GM19351 (cell line): Measurements from ENCODE around the gene SCARB1.

Source experiments
- ATAC-seq: cut with Tn5 transposase; IDR thresholded peaks from one replicate; pipeline ENCODE4 v1.9.1; 2021; ENCODE audit warnings: mild to moderate bottlenecking, moderate library complexity; ENCODE audit not compliant: unreplicated experiment

The SCARB1 gene

DNA sequence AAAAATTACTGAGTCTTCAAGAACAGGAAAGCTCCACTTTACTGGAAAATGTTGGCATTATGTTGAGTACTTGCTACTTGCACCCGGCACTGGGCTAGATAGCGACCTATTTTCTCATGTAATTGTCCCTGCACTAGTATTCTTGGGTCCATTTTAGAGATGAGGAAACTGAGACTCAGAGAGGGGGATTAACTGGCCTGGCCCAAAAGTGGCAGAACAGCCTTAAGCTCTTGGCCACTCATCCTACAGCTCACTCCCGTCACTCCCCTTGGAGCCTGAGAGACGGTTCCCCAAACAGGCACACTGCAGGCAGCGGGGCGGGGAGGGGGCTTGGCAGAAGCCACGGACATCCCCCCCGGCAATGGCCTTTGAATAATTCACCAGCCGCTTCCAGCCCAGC lies 113.9 kb downstream of the SCARB1 start:
- no peak for ATAC-seq

DNA sequence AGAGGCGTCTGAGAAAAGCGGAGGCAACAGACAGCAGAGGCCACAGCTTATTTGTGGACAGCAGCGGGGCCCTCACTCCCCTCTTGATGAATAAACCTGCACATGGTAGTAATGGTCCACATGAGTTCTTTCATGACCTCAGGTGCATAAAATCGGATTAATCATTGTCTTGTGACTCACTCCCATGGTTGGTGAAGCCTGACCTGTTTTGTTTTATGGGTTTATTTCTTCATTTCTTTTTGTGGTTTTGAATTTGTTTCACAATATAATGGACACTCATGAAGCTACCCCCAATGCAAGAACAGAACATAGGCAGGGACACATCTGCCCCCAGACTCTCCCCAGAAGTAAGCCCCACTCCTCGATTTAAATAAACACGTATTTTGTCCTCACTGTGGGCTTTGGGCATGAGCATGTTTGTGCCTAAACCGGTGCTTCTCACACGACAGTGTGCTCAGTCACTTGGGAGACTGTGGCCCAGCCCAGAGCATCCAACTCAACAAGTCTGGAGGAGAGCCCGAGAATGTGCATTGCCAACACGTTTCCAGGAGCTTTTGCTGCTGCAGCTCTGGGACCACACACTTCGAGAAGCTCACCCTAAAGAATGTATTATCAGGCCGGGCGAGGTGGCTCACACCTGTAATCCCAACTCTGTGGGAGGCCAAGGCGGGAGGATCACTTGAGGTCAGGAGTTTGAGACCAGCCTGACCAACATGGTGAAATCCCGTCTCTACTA lies 116.1 kb downstream of the SCARB1 start:
- ATAC-seq, result no peak

DNA sequence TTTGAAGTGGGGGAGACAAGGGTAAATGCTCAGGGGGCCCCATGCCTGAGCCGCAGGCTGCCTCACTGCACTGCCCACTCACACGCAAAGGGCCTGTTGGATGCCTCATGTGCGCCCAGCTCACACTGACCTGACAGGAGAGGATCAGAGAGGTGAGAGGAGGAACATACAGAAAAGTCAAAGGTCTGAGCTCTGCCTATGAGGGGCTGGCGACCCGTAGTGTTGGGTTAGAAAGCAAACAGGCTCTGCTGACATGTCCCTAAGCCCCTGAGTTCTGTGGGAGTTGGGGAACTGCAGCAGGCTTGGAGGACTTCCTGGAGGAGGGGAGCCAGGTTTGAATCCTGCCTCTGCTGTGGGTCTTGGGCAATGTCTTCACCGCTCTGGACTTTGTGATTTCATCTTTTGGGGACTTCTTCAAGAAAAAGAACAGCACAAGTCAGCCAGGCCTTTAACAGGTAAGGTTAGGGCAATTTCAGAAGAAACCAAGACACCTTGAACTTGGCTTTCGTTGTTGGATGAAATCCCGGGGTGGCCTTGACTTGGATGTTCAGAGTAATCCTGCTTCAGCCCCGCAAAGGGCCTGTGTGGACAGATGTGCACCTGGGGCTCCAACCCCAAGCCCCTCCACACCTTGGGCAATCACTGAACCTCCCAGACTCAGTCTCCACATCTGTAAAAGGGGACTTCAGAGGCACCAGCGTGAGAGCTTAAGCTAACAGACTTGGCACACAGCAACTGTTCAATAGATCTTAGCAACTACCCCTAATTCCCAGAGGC lies 116.8 kb downstream of the SCARB1 start:
- no peak for ATAC-seq

DNA sequence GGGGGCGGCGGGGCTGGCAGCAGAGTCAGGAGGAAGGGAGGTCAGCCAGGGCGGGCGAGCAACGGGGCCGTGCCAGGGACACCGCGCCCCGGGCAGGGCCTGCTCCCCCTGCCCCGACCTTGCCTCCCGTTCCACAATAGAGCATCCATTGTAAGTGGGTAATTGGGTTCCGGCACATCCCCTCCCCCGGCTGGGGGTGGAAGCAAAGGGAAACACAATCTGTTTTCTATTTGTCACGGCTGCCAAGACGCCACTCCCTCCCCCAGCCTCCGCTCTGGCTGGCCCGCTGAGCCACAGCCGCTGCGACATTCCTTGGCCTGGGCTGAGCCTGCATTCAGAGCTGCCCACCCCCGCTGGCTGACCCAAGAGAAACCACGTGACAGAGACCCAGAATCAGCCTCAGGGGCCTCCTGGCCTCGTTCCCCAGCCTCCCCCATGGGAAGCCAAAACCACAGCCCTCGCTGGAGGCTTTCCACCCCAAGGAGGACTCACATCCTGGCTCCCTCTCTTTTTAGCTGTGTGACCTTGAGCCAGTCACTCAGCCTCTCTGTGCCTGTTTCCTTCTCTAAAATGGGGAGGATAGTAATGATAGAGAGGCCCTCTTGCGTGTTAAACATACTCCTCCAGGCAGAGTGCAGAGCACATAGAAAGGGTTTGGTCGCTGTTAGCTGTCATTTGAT lies 117.6 kb downstream of the SCARB1 start:
- no peak for ATAC-seq

DNA sequence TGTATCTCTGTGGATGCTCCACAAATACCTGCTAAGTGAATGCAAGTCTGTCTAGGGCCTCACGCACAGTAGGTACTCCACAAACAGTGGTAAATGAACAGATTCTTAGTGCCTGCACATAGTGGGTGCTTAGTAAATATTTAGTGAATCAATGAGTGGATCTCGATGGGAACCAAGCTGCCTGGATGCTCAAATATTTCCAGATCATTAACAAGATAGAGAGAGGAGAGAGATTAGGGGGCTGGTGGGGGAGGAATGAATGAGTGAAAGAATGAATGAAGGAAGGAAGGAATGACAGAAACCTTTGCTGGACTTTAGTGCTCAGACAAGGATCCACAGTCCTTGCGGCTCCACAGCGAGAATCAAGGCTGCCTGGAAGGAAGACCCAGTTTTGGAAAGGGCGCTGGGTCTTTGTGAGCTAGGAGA lies 118.2 kb downstream of the SCARB1 start:
- no peak for ATAC-seq

DNA sequence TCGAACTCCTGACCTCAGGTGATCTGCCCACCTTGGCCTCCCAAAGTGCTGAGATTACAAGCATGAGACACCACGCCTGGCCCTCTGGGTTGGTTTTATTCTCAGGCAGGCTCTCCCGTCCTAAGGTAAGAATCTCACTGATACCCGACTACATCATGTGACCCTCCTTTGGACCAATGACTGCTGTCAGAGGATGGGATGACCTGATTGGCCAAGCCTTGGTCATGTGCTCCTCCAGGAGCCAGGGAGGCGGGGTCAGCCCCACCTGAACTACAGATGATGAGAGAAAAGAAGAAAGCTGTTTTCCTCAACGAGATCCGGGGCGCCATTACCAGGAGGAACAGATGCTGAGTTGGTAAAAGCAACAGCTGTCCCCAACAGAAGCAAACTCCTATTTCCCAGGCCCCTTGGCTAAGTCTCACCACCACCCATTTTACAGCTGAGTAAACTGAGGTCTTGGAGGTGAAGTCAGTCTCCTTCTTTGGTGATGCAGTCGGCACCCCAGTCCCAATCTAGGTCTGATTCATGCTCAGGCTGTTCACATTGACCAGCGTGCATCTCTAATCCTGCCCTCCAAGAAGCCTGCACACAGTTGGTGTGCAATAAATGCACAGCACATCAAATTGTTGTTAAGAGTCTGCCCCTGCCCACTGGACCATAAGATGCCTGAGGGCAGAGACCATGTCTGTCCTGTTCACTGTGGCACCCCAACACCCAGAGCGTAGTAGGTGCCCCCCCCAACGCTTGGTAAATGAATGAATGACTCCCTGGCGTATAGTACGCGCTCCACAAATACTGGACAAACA lies 118.8 kb downstream of the SCARB1 start:
- no peak for ATAC-seq

DNA sequence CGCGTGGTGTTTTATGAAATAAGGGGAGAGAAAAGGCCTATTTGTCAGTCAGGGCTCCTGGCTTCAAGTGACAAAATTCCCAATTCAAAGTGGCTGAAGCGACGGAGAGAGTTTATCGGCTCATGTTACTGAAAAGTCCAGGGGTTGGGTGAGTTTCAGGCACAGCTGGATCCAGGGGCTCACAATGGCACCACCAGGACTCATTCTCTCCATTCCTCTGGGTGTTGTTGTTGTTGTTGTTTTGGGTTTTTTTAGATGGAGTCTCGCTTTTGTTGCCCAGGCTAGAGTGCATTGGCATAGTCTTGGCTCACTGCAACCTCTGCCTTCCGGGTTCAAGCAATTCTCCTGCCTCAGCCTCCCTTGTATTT lies 119.4 kb downstream of the SCARB1 start:
- ATAC-seq, result no peak

DNA sequence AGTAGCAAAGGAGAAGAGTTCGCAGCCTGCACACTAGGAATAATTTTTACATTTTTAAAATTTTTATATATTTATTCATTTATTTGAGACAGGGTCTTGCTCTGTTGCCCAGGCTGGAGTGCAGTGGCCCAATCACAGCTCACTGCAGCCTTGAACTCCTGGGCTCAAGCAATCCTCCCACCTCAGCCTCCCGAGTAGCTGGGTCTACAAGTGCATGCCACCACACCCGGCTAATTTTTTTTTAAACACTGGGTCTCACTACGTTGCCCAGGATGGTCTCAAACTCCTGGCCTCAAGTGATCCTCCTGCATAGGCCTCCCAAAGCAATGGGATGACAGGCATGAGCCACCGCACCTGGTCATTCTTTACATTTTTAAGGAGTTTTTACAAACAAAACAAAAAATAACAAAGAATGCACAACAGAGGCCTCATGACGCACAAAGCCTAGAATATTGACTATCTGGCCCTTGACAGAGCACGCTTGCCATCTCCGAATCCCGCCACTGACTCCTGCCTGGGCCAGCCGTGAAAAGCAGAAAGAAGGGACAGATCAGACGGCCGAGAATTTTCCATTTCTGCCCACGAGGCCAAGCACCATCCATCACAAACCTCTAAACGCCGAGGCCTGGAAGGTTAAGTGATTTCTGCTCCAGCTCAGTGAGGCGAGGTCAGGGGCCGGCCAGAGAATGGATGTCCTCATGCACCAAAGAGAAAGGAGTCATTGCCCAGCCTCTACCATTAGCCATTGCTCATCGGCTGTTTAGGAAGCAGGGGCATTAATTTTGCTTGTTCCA lies 120.0 kb downstream of the SCARB1 start:
- ATAC-seq, result no peak

DNA sequence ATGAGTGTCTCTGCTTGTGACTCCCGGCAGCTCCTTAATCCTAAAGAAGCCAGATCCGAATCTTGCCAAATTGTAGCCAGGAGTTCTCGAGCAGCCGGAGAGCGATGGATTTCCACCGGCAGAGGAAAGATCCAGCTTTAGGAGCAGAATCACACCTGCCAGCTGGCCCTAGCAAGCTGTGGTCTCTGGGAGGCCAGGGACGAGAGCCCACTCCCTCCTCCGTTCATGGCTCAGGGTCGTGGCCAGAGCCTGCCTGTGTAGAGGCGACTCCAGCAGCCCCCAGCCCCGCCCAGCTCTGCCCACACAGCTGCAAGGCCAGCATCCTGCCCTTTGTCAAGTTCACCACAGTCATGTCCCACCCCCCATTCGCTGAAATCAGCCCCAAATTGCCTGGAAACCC lies 121.0 kb downstream of the SCARB1 start:
- no peak for ATAC-seq

DNA sequence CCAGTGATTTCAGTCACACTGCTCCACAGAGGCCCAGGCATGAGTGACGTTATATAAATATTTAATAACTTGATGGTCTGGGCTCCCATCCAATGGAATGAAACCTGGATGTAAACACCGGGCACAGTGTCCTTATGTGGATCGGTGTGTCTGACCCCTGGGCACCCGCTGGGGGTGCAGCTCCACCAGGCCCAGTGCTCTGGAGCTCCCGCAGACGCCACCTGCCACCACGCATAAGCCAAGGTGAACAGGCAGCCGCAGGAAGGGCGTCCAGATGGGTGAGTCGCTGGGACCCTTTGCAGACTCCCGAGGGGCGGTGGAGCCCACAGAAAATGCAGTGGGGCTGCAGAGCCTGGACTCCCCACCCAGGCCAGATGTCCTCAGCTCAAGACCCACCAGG lies 121.6 kb downstream of the SCARB1 start:
- ATAC-seq, result no peak

DNA sequence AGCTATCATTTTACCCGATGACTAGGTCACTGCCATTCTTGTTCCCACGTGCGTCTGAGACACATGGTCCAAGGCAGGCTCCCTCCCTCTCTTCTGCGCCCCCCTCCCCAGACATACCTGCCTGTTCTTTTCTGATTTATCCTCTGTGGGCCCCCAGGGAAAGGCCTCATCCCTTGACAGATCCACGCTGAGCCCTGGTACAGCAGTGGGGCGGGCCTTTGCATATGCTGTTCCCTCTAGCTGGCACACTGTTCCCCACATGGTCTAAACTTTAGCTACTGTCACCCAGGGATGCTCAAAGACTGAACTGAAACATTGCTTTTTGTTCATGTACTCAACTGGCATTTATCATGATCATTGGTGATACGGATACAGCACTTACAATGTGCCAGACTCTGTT lies 122.5 kb downstream of the SCARB1 start:
- no peak for ATAC-seq

DNA sequence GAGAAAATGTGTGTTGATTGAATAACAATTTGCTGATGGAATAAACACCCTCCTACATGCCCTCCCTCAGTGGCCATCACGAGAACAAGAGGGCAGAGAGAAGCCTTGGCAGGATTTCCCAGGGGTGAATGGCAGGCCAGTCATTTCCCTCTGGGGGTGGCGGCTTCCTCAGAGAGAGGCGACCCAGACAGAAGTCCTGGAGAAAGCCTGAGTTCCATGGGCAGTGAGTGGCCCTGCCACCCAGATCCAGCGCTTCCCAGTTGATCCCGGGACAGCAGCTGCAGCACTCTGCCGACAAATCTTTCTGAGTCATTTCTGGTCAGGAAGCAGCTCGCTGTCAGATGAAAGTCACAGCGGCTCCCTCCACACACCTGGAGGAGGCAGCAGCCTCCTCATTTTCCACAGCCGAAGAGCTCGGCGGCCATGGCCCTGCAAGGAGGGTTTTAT lies 123.0 kb downstream of the SCARB1 start:
- ATAC-seq, result no peak

DNA sequence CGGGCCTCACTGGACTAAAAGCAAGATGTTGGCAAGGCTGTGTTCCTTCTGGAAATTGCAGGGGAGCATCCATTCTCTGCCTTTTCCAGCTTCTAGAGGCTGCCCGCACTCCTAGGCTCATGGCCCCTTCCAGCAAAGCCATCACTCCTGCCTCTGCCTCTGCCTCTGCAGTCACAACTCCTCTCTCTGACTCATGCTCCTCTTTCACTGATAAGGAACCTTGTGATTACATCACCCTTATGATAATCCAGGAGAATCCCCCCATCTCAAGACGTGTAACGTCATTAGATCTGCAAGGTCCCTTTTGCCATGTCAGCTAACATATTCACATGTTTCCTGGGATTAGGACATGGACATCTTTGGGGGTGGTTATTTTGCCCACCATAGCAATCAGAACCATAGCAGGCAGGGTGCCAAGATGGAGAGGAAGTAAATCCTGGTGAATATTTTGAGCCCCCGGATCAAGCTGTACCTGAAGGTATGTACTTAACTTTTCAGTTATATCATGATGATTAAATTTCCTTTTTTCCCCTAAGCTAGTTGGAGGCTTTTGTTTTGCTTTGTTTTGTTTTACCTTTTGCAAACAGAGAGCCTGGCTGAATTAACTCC lies 123.6 kb downstream of the SCARB1 start:
- no peak for ATAC-seq

DNA sequence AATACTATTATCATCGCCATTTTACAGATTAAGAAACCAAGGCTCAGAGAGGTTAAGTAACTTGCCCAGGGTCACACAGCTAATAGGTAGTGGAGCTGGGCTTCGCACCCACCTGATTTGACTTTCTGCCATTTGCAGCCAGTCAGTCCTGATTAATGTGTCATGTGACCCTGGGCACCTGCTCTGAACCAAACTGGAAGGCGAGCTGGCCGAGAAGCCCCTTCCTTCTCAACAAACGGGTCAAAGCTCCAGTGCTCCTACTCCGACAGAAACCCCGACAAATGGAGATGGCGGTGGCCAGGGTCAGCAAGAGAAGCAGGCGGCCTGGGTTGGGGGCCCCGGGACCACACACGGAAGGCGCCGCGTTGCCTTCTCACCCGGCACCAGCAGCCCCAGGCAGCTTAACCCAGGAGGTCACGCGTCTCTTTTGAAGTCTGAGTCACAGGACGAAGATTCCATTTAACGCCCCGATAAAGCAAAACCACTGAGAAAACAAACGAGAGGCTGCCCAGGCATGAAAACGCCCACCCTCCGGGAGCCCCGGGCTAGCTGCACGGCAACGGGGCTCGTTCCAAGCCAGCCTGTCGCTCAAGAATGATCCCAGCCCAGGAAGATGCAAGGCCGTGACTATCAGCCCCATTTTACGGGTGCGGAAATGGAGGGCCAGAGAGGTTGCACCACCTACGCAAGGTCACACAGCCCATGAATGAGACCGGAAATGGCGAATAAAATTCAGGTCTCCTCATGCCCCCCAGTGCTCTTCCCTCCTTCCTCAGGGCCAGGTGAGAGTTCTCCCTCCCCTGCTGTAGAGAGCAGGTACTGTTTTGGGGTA lies 124.8 kb downstream of the SCARB1 start:
- no peak for ATAC-seq

DNA sequence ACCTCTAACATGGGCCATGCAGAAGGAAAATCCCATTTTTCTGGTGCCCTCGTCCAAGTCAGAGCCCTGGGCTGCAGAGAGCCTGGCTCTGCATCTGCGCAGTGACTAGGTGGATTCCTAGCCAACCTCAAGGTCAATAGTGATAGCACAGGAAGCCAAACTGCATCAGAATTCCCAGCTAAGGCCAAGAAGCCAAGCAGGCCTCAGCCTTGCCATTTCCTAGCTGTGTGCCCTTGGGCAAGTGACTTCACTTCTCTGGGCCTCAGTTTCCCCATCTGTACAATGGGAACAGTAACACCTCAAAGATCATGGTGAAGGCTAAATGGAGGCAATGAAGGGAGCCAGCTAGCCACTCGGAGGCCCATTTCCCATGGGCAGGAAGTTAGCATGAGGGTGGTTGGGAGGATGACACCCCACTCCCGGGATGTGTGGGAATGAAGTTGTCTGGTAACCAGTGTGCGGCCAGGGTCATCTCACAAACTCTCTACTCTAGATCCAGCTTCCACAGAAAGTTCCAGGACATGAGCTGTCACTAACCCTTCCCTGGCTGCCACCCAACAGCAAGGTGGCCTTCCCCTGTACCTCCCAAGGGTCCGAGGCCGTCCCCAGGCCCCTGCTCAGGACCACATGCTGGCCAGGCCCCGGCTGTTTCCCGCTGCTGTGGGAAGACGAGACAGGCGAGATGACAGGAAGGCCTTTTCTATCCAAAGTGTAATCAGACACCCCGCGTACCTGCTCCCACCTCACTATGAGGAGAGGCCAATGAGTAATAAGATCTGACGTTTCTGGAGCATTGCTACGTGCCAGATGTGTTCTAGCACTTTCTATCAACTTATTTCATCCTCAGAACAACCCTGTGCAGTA lies 125.7 kb downstream of the SCARB1 start:
- ATAC-seq, result no peak

DNA sequence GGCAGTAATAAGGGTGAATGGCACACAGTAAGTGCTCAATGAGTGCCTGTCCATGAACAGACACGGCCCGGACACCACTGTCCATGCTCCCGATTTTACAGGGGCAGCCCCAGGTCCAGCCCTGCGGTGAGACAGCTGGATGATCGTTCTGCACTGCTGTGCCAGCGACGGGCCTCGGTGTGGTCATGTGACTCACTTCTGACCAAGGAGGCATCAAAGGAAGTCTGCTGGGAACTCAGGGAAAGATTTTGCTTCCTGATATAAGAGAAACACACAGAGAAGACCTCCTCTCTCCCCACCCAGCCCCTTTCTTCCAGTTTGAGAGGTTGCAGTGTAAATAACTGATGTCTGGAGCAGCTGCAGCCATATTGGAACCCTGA lies 126.6 kb downstream of the SCARB1 start:
- no peak for ATAC-seq

DNA sequence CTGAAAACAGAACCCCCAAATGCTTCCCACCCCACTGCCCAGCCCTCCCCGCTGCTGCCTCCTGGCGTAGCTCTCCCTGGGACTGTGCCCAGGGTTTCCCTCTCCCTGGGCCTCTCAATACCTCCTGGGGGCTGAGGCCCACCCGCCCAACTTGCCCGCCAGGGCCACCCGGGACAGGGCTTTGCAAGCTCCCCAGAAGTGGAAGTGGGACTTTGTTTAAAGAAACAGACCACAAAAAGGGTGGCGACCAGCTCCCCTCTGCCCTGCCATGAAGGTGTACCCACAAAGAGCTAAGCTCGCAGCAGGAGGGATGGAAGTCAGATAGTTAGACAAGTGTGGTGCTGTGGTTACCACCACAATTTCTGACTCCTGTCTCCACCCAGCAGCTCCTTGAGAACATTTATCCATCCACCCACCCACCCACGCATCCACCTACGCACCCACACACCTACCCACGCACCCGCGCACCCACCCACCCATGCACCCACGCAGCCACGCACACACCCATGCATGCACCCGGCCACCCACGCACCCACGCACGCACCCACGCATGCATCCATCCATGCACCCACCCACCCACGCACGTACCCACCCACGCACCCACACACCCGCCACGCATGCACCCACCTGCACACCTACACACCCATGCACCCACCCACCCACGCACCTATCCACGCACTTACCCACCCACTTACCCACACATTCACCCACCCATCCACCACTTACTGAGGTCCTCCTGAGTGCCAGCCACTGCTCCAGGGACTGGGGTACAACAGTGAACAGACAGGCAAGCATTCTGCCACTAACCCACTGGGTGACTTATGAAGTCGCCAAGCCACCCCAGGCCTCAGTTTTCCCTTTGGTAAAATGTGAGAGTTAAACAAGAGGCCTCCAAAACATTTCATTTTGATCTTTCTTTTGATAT lies 127.3 kb downstream of the SCARB1 start:
- ATAC-seq, result no peak
